Esophagus muscularis mucosa (tissue), 4 donors: ENCODE measurements around the gene ADAM22. TPM values are rescaled to one million over a fixed set of nuclear protein-coding genes. Genes with fewer than 3 reads are reported as not detected.
A peak's percentile ranks its signal among the peaks of the same experiment; 100 is the strongest.

ENCODE experiments used
- DNase-seq: peaks from one replicate; pipeline ENCODE4 v3.0.0-alpha.2; 2017; ENCODE audit errors: extremely low spot score
- H3K27ac ChIP-seq, 4 donors: fragments of 200-600 bp; sonication (generic); replicated peaks in 1 of 4; 1 replicate in 3 of 4; 2 replicates in 1 of 4; pipeline ENCODE4 v1.5.1; 2016 to 2019; ENCODE audit warnings: mild to moderate bottlenecking in 1 of 4
- H3K27me3 ChIP-seq, 4 donors: fragments of 200-600 bp; sonication (generic); one replicate each; pipeline versions ENCODE4 v1.5.1 to v1.6.0; 2016 to 2019
- H3K36me3 ChIP-seq, 4 donors: fragments of 200-600 bp; sonication (generic); one replicate each; pipeline ENCODE4 v1.5.1; 2016 to 2019
- H3K4me1 ChIP-seq, 4 donors: fragments of 200-600 bp; sonication (generic); one replicate each; pipeline ENCODE4 v1.5.1; 2016 to 2019
- H3K4me3 ChIP-seq, 4 donors: fragments of 200-600 bp; sonication (generic); 1 replicate in 2 of 4; 2 replicates in 2 of 4; pipeline ENCODE4 v1.5.1; 2016 to 2019; ENCODE audit warnings: mild to moderate bottlenecking in 4 of 4, moderate library complexity in 1 of 4
- H3K9me3 ChIP-seq, 4 donors: fragments of 200-600 bp; sonication (generic); 1 replicate in 3 of 4; 2 replicates in 1 of 4; pipeline ENCODE4 v1.5.1; 2016 to 2019
- EP300 ChIP-seq: sonication (generic); formaldehyde crosslinking; IDR thresholded peaks from one replicate; pipeline ENCODE4 v1.6.1; 2017; ENCODE audit warnings: antibody characterized with exemption
- POLR2A ChIP-seq: fragments of 450-650 bp; IDR thresholded peaks from one replicate; pipeline ENCODE4 v1.6.1; 2017; ENCODE audit warnings: antibody characterized with exemption, moderate library complexity, mild to moderate bottlenecking, low read depth
- POLR2AphosphoS5 ChIP-seq, 2 donors: sonication (generic); formaldehyde crosslinking; IDR thresholded peaks; one replicate each; pipeline ENCODE4 v1.6.1; 2017; ENCODE audit warnings: antibody characterized with exemption in 2 of 2
- WGBS: methylation state at CpG from one replicate; pipeline ENCODE4 v1.1.5; 2018; 5-methylcytosine and 5-hydroxymethylcytosine counted together
- intact Hi-C: fragments of 100-400 bp; cut with DNase I; formaldehyde crosslinking; loops from one replicate; pipeline ENCODE4 v1.15.1; 2023
- total RNA-seq, 4 donors: library from RNA; depleted of rRNA; stranded (reverse); fragments of >200 nt; gene quantifications; one replicate each; pipeline versions ENCODE4 v1.1.0 to v1.2.1, GENCODE V29; 2016
- TF ChIP-seq, protein P1 (sequence below), 3 experiments: fragments of 200-600 bp in 2 of 3; fragments of 450-650 bp in 1 of 3; sonication (generic) in 2 of 3; IDR thresholded peaks; one replicate each; pipeline ENCODE4 v1.5.1; 2017 to 2019; ENCODE audit warnings: antibody characterized with exemption in 3 of 3, mild to moderate bottlenecking in 2 of 3, moderate library complexity in 1 of 3

The ADAM22 gene
- total RNA-seq, 4 donors from 2014 or later = 1.0 to 3.3 (median 1.9) TPM

DNA sequence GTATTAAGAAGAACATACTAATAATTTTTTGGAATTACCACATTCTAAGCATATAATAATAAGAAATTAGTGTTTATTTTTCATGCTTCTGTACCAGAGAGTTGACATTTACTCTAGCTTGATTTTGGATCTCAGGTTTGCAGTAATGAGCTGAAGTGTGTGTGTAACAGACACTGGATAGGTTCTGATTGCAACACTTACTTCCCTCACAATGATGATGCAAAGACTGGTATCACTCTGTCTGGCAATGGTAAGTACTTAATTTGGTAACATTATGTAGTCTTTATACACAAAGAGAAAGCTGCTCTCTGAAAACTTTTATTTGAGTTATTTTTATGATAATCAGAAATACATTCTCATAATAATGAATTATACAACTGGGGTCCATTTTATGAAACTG, 231.6 kb downstream of the ADAM22 start:
- no peak for DNase-seq
- Histone ChIP-seq H3K9me3 (no peaks in the 10 kb centered on the region), H3K36me3 (no peaks in the 10 kb centered on the region), H3K27ac (no peak overlapping the region), H3K4me1 (no peaks in the 10 kb centered on the region), H3K4me3 (no peak overlapping the region), H3K27me3 (no peaks in the 10 kb centered on the region)
- TF ChIP-seq POLR2A (no peak), POLR2AphosphoS5 (IDR thresholded peaks at IDR 0.05) (no peak), EP300 (no peak)
- TF ChIP-seq, protein P1, sequence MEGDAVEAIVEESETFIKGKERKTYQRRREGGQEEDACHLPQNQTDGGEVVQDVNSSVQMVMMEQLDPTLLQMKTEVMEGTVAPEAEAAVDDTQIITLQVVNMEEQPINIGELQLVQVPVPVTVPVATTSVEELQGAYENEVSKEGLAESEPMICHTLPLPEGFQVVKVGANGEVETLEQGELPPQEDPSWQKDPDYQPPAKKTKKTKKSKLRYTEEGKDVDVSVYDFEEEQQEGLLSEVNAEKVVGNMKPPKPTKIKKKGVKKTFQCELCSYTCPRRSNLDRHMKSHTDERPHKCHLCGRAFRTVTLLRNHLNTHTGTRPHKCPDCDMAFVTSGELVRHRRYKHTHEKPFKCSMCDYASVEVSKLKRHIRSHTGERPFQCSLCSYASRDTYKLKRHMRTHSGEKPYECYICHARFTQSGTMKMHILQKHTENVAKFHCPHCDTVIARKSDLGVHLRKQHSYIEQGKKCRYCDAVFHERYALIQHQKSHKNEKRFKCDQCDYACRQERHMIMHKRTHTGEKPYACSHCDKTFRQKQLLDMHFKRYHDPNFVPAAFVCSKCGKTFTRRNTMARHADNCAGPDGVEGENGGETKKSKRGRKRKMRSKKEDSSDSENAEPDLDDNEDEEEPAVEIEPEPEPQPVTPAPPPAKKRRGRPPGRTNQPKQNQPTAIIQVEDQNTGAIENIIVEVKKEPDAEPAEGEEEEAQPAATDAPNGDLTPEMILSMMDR (IDR thresholded peaks at IDR 0.05) = no peak
- intact Hi-C loops = no loop called here

DNA sequence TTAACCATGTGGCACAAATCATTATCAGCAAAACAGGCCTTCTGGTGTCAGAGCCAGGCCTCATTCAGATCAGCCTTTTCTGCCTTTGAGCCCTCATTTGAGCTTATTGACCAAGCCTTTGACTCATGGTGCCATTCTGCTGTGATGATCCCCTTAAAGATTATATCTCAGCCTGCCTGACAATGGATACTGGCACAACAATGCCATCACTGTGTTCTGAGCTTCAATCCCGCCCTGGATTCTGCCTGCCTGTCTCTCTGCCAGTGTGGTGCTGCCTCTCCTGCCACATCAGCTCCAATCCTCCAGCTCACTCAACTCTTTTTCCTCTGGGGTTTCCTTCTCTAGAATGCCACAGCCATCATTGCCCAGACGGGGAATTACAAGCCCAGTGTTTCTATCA, 233.2 kb downstream of the ADAM22 start:
- no peak for TF ChIP-seq POLR2A
- no peak for TF ChIP-seq EP300
- TF ChIP-seq, protein P1 (IDR thresholded peaks at IDR 0.05) = no peak
- TF ChIP-seq POLR2AphosphoS5 (IDR thresholded peaks at IDR 0.05) = no peak
- Histone ChIP-seq H3K27me3 (no peaks in the 10 kb centered on the region), H3K4me3 (no peak overlapping the region), H3K36me3 (no peaks in the 10 kb centered on the region), H3K4me1 (no peaks in the 10 kb centered on the region), H3K9me3 (no peaks in the 10 kb centered on the region), H3K27ac (no peak overlapping the region)
- intact Hi-C loops = no loop called here
- DNase-seq = no peak
- WGBS = 81% methylated on average over 2 of the region's 2 CpGs

DNA sequence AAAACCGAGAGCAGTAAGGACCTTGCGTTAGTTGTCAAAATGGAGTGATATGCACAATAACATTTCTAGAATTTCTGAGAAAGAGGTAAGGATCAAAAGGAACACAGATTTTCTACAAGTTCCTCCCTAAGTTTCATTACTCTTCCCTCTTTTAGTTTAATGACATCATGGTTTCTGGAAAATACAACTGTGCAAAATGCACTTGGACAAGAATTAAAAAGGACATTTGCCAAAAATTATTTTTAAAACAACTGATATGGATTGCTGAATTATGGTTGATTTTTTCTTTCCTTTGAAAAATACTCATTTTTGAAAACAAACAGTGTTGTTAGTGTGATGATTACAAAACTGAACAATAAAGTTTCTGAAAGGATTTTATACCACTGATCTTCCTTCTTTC, 233.7 kb downstream of the ADAM22 start:
- Histone ChIP-seq H3K9me3 (no peaks in the 10 kb centered on the region), H3K27me3 (no peaks in the 10 kb centered on the region)
- intact Hi-C loops = no loop called here

DNA sequence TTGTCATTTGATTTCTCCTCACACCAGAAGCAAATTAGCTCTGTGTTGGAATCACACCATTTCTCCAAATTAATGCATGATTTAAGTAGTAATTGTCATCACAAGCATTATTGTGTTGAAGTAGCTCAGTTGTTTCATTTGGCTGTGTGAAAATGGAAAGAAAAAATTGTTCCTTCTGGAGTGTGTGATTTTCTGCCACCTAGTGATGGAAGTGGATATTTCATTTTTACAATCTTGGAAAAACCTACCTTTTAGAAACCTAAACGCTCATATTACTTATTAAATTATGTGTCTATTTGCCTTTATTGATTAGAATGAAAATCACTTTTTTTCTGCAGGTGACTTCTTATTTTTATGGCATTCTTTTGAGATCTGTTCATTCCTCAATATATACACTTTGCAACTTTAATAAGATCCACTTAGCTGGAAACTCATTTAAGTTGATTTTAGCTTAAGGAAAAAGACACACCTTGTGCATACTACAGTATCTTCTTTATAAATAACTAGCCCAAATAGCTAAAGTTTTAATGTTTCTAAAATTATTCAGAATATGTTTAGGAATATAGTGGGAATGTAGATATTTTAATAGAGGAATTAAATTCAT, 235.8 kb downstream of the ADAM22 start:
- DNase-seq = no peak
- Histone ChIP-seq H3K27me3 (no peaks in the 10 kb centered on the region), H3K9me3 (no peaks in the 10 kb centered on the region), H3K27ac (no peak overlapping the region), H3K4me1 (no peaks in the 10 kb centered on the region), H3K4me3 (no peak overlapping the region), H3K36me3 (no peaks in the 10 kb centered on the region)
- WGBS = 24% methylated on average over 1 of the region's 1 CpG
- TF ChIP-seq, protein P1 (IDR thresholded peaks at IDR 0.05) = peak; percentile 30 to 50 (median 39)
- no peak for TF ChIP-seq POLR2AphosphoS5 (IDR thresholded peaks at IDR 0.05)
- intact Hi-C loops = no loop called here

More for the DNA sequence above, 233.7 kb downstream of the ADAM22 start:
- Histone ChIP-seq H3K27ac (no peak overlapping the region), H3K4me3 (no peak overlapping the region), H3K4me1 (no peaks in the 10 kb centered on the region), H3K36me3 (no peaks in the 10 kb centered on the region)
- WGBS = 90% methylated on average over 2 of the region's 2 CpGs
- TF ChIP-seq POLR2A (no peak), POLR2AphosphoS5 (IDR thresholded peaks at IDR 0.05) (no peak)
- no peak for DNase-seq

DNA sequence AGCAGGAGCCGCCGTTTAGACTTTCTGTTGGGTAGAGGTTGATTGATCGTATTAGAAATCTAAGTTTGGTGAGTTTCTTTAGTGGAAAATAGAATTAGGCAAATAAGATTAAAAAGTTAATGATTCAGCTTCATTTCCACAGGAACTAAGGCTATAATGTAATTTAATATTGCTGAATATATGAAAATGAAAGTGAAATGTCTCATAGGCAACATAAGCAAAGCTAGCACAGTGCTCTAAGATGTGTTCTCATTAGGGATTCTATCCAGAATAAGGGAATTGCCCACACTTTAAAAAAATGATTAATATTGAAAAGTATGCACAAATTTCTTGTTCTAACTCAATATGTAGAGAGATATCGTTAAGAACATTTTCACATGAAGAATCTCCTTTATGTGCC, 238.8 kb downstream of the ADAM22 start:
- Histone ChIP-seq H3K4me1 (no peaks in the 10 kb centered on the region), H3K27me3 (no peaks in the 10 kb centered on the region), H3K4me3 (no peak overlapping the region), H3K36me3 (no peaks in the 10 kb centered on the region), H3K9me3 (no peaks in the 10 kb centered on the region), H3K27ac (no peak overlapping the region)
- DNase-seq = no peak
- intact Hi-C loops = no loop called here
- 95% methylated on average over 4 of the region's 4 CpGs for WGBS
- TF ChIP-seq EP300 (no peak), POLR2A (no peak), POLR2AphosphoS5 (IDR thresholded peaks at IDR 0.05) (no peak)
- TF ChIP-seq, protein P1 (IDR thresholded peaks at IDR 0.05) = no peak
